GM12872 (cell line): ENCODE data around the gene PARP2.

Experiments
- CTCF ChIP-seq: IDR thresholded peaks from 3 replicates; pipeline ENCODE4 v1.5.1; 2011; ENCODE audit warnings: low read depth, mild to moderate bottlenecking, low read length, moderate library complexity; ENCODE audit not compliant: insufficient read depth

PARP2 gene

GRCh38 chr14:20343092-20343861, at the start of gene PARP2:
PARP2 (plus strand) TSS chr14:20343635; CDS start chr14:20343642, 7 bp downstream.
- TF ChIP-seq CTCF = no peak

- TF ChIP-seq CTCF = no peak
Measured at GRCh38 chr14:20294636-20295035, 48.8 kb upstream of the PARP2 start.

- no peak for TF ChIP-seq CTCF
Measured at GRCh38 chr14:20295067-20295466, 48.4 kb upstream of the PARP2 start.

GRCh38 chr14:20302042-20302755, 41.2 kb upstream of the PARP2 start:
- TF ChIP-seq CTCF = no peak

GRCh38 chr14:20305265-20306078, 38.0 kb upstream of the PARP2 start, which contains the start of gene TTC5:
TTC5 (minus strand) TSS chr14:20305951; CDS start chr14:20305937, 14 bp downstream.
- peak; percentile 92 for TF ChIP-seq CTCF

GRCh38 chr14:20306079-20306423, 37.4 kb upstream of the PARP2 start:
- no peak for TF ChIP-seq CTCF

- TF ChIP-seq CTCF = no peak
Measured at GRCh38 chr14:20314026-20314425, 29.4 kb upstream of the PARP2 start.
